Right ventricle myocardium inferior (tissue), 1 donor: ENCODE results near the gene TXNDC17. TPM values are rescaled to one million over a fixed set of nuclear protein-coding genes. Genes with fewer than 3 reads are reported as not detected.

Experiments used
- ATAC-seq: fragments of 200-7000 bp; cut with Tn5 transposase; one replicate; pipeline ENCODE4 v1.9.1; 2020; ENCODE audit warnings: mild to moderate bottlenecking, moderate library complexity
- DNase-seq: peaks from one replicate; pipeline ENCODE4 v3.0.0; 2021; ENCODE audit errors: missing footprints
- intact Hi-C: fragments of 100-400 bp; cut with DNase I; formaldehyde crosslinking; loops from one replicate; pipeline ENCODE4 v1.11.0; 2022
- total RNA-seq: library from RNA; stranded (reverse); fragmentation: NEBNext Ultra II Directional; extraction: Animal tissue kit (Norgen Biotek cat#: 25700); gene quantifications from one replicate; pipeline ENCODE4 v1.2.1, GENCODE V29; 2021
- donor health status: DM: no; HTN: yes; CAD: no; lungs with severe emphysema.

Gene TXNDC17
- total RNA-seq, 1 donor from 2014 or later: 52.9 TPM

- DNase-seq (no peak), ATAC-seq (no peak)
- intact Hi-C loops: no loop called here
Observed at GRCh38 chr17:6633263-6633662, 7.6 kb upstream of the TXNDC17 start.

DNA sequence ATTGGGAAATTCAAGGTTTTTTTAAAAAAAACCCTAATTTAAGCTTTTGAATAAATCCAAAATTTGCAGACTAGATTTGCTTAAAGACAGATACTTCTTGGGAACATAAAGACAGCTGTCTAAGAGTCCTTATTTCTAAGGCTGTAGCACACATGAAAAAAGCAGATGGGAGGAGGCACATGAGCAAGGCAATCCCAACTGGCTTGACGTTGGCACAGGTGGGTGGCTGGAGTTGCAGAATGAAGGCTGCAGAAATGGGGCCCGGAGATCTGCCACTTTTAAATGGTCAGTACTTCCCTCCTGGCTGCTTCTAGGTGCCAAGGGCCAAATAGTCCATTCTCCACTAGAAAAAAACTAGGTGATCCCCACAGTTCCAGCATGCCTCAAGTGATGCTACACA, 4.8 kb upstream of the TXNDC17 start:
- ATAC-seq (no peak), DNase-seq (no peak)
- intact Hi-C loops: loop anchor here (5.0 kb wide), 1 partner anchor 164 kb away; no protein-coding TSS in a partner anchor

DNA sequence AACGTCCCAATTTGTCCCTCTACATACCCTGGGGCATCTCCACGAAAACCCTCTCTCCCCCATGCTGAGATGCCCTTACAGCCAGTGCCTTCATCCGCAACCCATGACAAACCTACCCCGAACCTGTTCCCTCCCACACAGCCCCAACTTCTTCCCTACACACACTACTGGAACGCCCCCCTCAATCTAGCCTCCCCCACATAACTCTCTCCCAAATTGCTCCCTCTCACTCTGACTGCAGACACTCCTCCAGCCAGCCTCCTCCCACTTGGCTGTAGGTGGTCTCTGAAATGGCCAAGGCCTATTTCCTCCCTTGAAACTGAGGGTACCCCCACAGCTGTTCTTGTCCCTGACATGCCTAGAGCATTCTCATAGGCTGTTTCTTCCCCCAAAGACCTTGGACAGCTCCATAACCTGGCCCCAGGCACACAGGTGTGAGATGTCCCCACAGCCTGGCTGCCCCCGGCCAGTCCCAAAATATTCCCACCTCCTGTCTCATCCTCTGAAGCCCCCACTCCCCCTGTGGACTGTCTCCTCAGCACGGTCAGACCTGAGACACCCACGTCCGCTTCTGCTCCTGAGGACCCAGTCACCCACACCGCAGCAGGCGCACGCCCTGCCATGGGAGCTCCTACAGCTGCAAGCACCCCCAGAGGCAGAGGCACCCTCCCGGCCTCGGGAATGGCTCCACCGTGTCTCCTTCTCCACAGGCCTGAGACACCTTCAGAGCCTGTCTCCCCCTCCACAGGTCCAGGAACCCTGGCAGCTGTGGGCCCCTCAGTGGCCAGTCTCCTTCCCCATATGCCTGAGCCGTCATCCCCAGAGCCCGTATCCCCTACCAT, 4.0 kb upstream of the TXNDC17 start:
- DNase-seq (no peak), ATAC-seq (no peak)
- intact Hi-C loops: loop anchor here (5.0 kb wide), 1 partner anchor 165 kb away; no protein-coding TSS in a partner anchor

- intact Hi-C loops: loop anchor here (5.0 kb wide), 1 partner anchor 165 kb away; no protein-coding TSS in a partner anchor
- ATAC-seq (no peak), DNase-seq (no peak)
Observed at GRCh38 chr17:6637458-6637840, 3.4 kb upstream of the TXNDC17 start.

GRCh38 chr17:6638046-6638908, 2.6 kb upstream of the TXNDC17 start:
- ATAC-seq (no peak), DNase-seq (peak; percentile 67)
- intact Hi-C loops: loop anchor here (5.0 kb wide), 1 partner anchor 166 kb away; no protein-coding TSS in a partner anchor

DNA sequence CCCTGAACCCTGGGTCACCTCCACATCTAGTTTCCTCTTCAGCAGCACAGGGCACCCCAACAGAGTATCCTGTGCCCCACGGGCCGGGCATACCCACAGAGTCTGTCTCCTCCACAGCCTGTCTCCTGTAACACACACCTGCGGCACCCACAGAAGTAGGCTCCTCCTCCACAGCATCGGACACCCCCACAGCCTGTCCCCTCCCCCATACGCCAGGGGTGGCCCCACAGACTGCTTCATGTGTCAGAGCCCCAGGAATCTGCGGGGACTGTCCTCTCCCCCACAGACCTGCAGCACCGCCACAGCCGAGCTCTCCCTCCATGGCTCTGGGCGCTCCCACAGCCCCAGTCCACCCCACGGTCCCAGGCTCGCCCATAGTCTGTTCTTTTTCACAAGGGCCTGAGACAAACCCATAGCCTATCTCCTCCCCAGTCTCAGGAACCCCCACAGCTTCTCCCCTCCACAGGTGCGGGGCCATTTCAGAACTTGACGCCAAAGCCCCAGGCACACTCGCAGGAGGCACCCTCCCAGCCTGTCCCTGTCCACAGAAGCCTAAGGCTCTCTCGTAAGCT, 1.8 kb upstream of the TXNDC17 start:
- intact Hi-C loops: loop anchor here (5.0 kb wide), 1 partner anchor 167 kb away; no protein-coding TSS in a partner anchor
- DNase-seq (peak; percentile 62), ATAC-seq (no peak)

DNA sequence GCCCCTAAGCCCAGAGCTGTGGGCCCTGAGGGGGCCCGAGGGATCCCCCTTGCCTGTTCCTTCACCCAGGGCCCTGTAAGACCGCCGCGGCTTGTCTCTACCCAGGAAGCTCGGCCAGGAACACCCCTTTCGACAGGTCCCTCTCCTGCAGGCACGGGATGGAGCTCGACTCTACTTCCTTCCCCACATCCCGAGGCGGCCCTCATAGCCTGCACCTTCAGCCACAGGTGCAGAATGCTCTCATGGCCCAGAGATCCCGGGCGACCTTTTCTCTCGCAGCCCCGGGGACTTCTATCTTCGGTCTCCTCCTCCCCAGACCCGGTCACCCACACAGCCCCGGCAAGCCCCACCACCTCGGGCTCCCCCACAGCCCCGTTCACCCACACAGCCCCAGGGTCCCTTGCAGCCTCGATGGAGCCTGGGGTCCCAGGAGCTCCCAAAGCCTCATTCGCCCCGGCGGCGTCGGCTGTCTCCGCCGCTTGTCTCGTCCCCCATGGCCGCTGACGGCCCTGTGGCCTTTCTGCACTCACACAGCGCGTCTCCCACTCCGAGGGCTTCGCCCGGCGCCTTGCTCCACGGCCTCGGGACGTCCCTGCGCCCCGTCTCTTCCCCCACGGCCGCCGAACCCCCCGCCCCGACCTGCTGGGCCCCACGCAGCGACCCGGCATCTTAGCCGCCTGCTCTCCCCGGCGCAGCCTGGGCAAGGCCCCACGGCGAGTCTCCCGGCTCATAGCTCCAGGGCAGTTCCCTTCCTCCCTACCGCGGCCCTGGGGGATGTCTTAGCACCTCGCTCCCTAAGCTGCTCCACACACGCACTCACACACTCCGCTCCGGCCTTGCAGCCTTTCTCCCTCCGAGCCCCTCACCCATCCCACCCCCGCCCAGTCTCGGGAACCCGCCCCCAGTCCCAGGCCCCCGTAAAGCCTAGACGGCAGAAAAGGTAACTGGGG, 999 bp upstream of the TXNDC17 start:
- ATAC-seq (peak; percentile 18), DNase-seq (peak; percentile 72)
- intact Hi-C loops: loop anchor here (1.0 to 5.0 kb wide), 2 partner anchors 11 to 168 kb away; partner anchors contain the start of genes C17orf100 and MED31

GRCh38 chr17:6641247-6641863, 495 bp downstream of the TXNDC17 start:
- DNase-seq: no peak
- no peak for ATAC-seq
- intact Hi-C loops: no loop called here

DNA sequence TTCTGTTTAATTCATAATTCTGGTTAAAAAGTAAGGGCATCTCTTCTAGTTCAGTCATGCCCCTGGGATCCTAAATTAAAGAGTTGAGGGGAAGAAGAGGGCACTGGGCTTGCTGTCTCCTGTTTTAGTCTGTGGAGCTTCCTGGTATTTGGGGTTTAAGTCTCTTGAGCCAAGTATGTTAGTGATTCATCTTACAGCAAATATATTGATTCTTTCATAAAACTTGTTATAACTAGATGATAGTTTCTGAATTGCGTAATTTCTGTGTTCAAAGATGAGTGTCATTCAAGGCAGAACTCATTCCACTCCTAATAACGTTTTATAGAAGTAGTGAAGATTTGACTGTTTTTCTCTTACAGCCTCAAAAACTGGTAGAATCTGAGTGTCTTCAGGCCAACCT, 1.7 kb downstream of the TXNDC17 start:
- intact Hi-C loops: no loop called here
- no peak for ATAC-seq
- no peak for DNase-seq

DNA sequence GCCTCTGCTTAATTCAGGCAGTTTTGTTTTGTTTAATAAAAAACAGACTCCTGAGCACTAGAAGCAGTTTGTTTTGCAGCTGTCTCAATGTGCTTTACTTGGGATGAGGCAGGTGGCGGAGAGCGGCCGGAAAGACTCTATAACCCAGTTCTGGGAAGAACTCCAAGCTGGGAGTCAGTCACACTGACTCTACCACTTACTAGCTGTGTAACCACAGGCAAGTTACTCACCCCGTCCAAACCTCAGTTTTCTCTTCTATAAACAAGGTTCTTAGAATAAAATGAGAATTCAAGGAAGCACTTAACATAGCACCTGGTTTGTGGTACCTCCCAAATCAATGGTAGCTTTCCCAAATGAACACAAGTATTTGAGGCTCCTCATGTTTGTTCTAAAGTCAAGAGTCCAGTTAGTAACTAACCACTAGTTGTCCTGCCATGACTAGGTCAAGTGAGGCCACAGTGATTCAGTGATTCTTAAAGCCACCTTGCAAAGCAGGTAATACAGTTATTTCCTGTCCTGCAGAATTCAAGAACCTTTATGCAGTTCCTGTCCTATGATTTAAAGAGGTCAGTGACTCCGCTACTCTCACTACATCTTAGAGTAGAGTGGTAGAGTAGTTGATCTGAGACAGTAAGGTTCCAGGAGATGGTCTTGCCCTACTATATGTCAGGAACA, 2.7 kb downstream of the TXNDC17 start:
- ATAC-seq (no peak), DNase-seq (no peak)
- intact Hi-C loops: no loop called here

DNA sequence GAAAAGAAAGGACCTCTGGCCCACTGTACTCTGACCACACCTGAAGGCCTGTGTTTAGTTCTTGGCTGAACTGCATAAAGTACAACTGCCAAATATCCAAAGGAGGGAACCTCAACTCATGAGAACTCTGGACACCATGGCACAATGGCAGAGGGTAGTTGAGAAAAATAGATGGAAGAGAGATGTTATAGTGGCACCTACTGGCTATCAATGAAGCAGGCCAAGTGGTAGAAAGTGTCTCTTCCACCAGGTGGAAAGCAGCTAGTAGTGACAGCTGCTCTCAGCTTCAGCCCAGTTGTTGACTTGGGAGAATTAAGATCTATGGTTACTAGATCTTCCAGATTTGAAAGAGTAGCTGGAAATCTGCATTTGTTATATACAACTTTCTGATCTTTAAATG, 7.3 kb downstream of the TXNDC17 start:
- intact Hi-C loops: no loop called here
- no peak for ATAC-seq

DNA sequence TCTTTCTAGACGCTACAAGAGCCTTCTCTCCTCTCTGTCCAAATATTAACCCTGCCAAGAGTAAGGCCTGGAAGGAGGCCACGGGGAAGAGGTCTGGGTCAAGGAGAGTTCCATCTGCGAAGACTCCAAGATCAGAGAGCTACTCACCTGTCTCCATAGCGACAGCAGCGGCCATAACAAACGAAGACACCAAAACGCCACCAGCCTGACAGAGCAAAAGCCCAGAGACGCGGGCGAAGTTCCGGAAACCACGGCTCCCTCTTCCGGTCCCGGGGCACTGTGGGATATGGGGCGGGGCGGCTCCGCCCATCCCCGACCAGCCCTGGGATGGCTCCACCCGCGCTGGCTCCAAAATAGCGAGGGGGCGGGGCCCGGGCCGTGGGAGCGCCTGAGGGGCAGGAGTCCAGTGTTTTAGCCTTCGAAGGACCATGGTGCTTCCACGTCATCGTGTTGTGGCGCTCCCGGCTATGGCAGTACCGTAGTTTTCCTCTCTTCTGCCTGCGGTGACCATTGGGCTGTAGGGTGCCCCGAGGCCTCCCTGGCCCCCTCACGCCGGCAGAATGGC, 10.6 kb downstream of the TXNDC17 start, which contains the start of the genes C17orf100 and MED31:
Gene C17orf100, plus strand, starts transcription at position 409 of the 565 bp plus-strand sequence. Its CDS starts 152 bp downstream, at position 561.
Gene MED31, minus strand, starts transcription at position 252 of the 565 bp plus-strand sequence. Its CDS starts 77 bp downstream, at position 175.
- peak; percentile 98 for DNase-seq
- peak; percentile 100 for ATAC-seq
- intact Hi-C loops: loop anchor here (1.0 to 5.0 kb wide), 2 partner anchors 11 to 356 kb away; partner anchors contain the start of gene KIAA0753

More for the DNA sequence above, 7.3 kb downstream of the TXNDC17 start:
- no peak for DNase-seq

DNA sequence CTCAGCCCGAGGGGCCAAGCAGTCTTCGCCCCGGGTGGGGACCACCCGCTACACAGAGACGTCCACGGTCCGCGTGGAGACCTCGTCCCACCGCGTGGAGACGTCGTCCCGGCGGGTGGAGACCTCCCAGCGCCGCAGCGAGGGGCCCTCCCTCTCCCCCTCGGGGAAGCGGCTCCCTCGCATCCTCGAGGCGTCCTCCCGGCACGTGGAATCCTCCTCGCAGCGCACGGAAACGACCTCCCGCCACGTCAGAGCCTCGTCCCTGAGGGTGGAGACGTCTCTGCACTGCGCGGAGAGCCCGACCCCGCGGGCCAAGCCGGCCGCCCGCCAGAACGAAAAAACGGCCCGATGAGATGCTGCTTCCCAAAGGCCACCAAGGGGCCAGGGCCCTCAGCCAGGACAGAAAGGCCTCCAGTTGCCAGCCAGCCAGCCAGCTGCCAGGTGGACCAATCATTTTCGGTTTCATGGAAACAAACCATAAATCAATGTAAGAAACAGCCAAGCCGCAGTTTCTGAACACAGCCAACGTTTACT, 11.1 kb downstream of the TXNDC17 start:
- intact Hi-C loops: loop anchor here (1.0 to 5.0 kb wide), 2 partner anchors 12 to 355 kb away; partner anchors contain the start of gene KIAA0753
- peak; percentile 71 for DNase-seq
- peak; percentile 30 for ATAC-seq

GRCh38 chr17:6654841-6655731, 14.2 kb downstream of the TXNDC17 start:
- ATAC-seq (no peak), DNase-seq (no peak)
- intact Hi-C loops: loop anchor here (5.0 kb wide), 1 partner anchor 352 kb away; no protein-coding TSS in a partner anchor
